ENCODE results near the gene PDE4B.
"Not testable (repeated sequence)": the region's sequence is repeated elsewhere in the genome, so short reads cannot be mapped to it uniquely, and the experiment has no call there.

The PDE4B gene

DNA sequence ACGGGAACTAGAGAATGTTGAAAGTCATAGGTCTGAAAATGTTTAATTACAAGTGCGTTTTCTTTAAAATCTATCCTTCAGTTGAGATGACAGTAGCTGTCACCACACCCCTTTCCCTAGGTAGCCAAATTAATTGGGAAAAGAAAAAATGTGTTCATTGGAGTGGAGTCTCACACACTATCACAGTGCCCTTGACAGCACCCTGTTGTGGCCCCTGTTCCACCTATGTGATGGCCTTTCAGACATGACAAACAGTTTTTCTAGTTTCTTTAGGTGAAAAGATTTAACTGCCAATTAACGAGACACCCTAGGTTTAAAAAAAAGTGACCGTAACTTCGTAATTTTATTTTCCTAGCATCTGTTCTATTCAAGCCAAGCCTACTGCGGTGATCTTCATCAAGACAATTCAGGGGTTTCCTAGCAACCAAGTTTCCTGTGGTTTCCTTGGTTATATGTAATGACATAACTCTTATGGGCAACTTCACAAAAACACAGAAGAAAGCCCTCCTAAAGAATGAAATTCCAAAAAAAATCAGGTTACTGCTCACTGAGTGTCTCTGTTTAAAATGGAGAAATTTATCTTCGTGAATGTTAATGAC, 298.3 kb downstream of the PDE4B start:
- no peak for TF ChIP-seq EZH2 (IDR thresholded peaks at IDR 0.05; ENCODE audit: borderline replicate concordance, low read length)
- TF ChIP-seq, protein P1, sequence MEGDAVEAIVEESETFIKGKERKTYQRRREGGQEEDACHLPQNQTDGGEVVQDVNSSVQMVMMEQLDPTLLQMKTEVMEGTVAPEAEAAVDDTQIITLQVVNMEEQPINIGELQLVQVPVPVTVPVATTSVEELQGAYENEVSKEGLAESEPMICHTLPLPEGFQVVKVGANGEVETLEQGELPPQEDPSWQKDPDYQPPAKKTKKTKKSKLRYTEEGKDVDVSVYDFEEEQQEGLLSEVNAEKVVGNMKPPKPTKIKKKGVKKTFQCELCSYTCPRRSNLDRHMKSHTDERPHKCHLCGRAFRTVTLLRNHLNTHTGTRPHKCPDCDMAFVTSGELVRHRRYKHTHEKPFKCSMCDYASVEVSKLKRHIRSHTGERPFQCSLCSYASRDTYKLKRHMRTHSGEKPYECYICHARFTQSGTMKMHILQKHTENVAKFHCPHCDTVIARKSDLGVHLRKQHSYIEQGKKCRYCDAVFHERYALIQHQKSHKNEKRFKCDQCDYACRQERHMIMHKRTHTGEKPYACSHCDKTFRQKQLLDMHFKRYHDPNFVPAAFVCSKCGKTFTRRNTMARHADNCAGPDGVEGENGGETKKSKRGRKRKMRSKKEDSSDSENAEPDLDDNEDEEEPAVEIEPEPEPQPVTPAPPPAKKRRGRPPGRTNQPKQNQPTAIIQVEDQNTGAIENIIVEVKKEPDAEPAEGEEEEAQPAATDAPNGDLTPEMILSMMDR (IDR thresholded peaks at IDR 0.05; ENCODE audit: low read length) = no peak
- Histone ChIP-seq H3K9me2 (ENCODE audit: low read depth, low read length) (no peaks in the 10 kb centered on the region), H3K4me3 (ENCODE audit: low read depth, low read length, poor library complexity, severe bottlenecking) (no peak overlapping the region), H3K9me3 (ENCODE audit: low read length) (no peaks in the 10 kb centered on the region), H3F3A (ENCODE audit: insufficient read depth, low read length) (no peaks in the 10 kb centered on the region), H4K20me1 (ENCODE audit: insufficient read depth, low read length) (no peaks in the 10 kb centered on the region), H3K27me3 (ENCODE audit: insufficient read depth, low read length) (no peaks in the 10 kb centered on the region), H3K36me3 (ENCODE audit: insufficient read depth, low read length) (no peaks in the 10 kb centered on the region), H3K4me2 (ENCODE audit: low read length) (peak overlapping the region; percentile 37; the same call in 1 of the 2 replicates), H3K27ac (ENCODE audit: low read depth, low read length, poor library complexity, severe bottlenecking) (peak overlapping the region; percentile 35), H2AFZ (ENCODE audit: low read length) (no peak overlapping the region), H3K9ac (ENCODE audit: low read length) (no peak overlapping the region), H3K79me2 (ENCODE audit: insufficient read depth, low read length) (no peaks in the 10 kb centered on the region), H3K4me1 (ENCODE audit: insufficient read depth, low read length, severe bottlenecking) (peaks cover 13% of the 10 kb centered on the region)

DNA sequence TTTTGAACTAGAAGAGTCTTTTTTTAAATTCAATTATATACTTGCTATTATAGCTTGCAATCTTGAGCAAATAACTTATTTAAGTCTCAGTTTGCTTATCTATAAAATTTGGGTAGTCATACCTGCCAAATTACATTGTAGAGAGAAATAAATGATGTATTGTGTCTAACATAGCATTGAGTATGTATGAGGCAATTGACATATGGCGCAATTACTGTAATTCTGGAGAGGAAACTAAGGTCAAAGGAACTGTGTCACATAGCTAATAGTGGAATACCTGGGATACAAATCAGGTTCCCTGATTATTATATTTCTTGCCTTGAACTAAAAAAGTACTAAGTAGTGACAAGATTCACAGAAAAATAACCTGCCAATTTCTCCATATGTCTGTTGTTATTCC, 302.5 kb downstream of the PDE4B start:
- Histone ChIP-seq H3K9me2 (ENCODE audit: low read depth, low read length) (no peaks in the 10 kb centered on the region), H4K20me1 (ENCODE audit: insufficient read depth, low read length) (no peaks in the 10 kb centered on the region), H3K4me1 (ENCODE audit: insufficient read depth, low read length, severe bottlenecking) (peaks cover 13% of the 10 kb centered on the region), H3K27me3 (ENCODE audit: insufficient read depth, low read length) (no peaks in the 10 kb centered on the region), H2AFZ (ENCODE audit: low read length) (no peak overlapping the region), H3K9me3 (ENCODE audit: low read length) (no peaks in the 10 kb centered on the region), H3F3A (ENCODE audit: insufficient read depth, low read length) (no peaks in the 10 kb centered on the region), H3K4me2 (ENCODE audit: low read length) (no peak overlapping the region), H3K27ac (ENCODE audit: low read depth, low read length, poor library complexity, severe bottlenecking) (no peak overlapping the region), H3K79me2 (ENCODE audit: insufficient read depth, low read length) (no peaks in the 10 kb centered on the region), H3K4me3 (ENCODE audit: low read depth, low read length, poor library complexity, severe bottlenecking) (no peak overlapping the region), H3K9ac (ENCODE audit: low read length) (no peak overlapping the region), H3K36me3 (ENCODE audit: insufficient read depth, low read length) (no peaks in the 10 kb centered on the region)
- TF ChIP-seq, protein P1 (IDR thresholded peaks at IDR 0.05; ENCODE audit: low read length) = no peak
- TF ChIP-seq EZH2 (IDR thresholded peaks at IDR 0.05; ENCODE audit: borderline replicate concordance, low read length) = no peak

DNA sequence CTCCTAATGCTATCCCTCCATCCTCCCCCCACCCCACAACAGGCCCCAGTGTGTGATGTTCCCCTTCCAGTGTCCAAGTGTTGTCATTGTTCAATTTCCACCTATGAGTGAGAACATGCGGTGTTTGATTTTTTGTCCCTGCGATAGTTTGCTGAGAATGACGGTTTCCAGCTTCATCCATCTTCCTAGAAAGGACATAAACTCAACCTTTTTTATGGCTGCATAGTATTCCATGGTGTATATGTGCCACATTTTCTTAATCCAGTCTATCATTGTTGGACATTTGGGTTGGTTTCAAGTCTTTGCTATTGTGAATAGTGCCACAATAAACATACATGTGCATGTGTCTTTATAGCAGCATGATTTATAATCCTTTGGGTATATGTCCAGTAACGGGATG, 308.3 kb downstream of the PDE4B start:
- not testable (repeated sequence) for H3K4me3 ChIP-seq (ENCODE audit: low read depth, low read length, poor library complexity, severe bottlenecking); H3K27ac ChIP-seq (ENCODE audit: low read depth, low read length, poor library complexity, severe bottlenecking); H3K27me3 ChIP-seq (ENCODE audit: insufficient read depth, low read length)

DNA sequence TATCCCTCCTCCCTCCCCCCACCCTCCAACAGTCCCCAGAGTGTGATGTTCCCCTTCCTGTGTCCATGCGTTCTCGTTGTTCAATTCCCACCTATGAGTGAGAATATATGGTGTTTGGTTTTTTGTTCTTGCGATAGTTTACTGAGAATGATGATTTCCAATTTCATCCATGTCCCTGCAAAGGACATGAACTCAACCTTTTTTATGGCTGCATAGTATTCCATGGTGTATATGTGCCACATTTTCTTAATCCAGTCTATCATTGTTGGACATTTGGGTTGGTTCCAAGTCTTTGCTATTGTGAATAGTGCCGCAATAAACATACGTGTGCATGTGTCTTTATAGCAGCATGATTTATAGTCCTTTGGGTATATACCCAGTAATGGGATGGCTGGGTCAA, 311.4 kb downstream of the PDE4B start:
- H3F3A ChIP-seq (ENCODE audit: insufficient read depth, low read length); H3K36me3 ChIP-seq (ENCODE audit: insufficient read depth, low read length); H3K4me3 ChIP-seq (ENCODE audit: low read depth, low read length, poor library complexity, severe bottlenecking); H3K9me2 ChIP-seq (ENCODE audit: low read depth, low read length); H3K9ac ChIP-seq (ENCODE audit: low read length); H3K27me3 ChIP-seq (ENCODE audit: insufficient read depth, low read length); H3K27ac ChIP-seq (ENCODE audit: low read depth, low read length, poor library complexity, severe bottlenecking); H3K4me2 ChIP-seq (ENCODE audit: low read length); H4K20me1 ChIP-seq (ENCODE audit: insufficient read depth, low read length); H2AFZ ChIP-seq (ENCODE audit: low read length); H3K9me3 ChIP-seq (ENCODE audit: low read length); H3K4me1 ChIP-seq (ENCODE audit: insufficient read depth, low read length, severe bottlenecking); H3K79me2 ChIP-seq (ENCODE audit: insufficient read depth, low read length): not testable (repeated sequence)

More for the DNA sequence above, 308.3 kb downstream of the PDE4B start:
- H3K36me3 ChIP-seq (ENCODE audit: insufficient read depth, low read length); H3K4me1 ChIP-seq (ENCODE audit: insufficient read depth, low read length, severe bottlenecking); H3K4me2 ChIP-seq (ENCODE audit: low read length); H3K9me3 ChIP-seq (ENCODE audit: low read length); H2AFZ ChIP-seq (ENCODE audit: low read length); H3K9me2 ChIP-seq (ENCODE audit: low read depth, low read length); H3F3A ChIP-seq (ENCODE audit: insufficient read depth, low read length); H3K9ac ChIP-seq (ENCODE audit: low read length); H4K20me1 ChIP-seq (ENCODE audit: insufficient read depth, low read length); H3K79me2 ChIP-seq (ENCODE audit: insufficient read depth, low read length): not testable (repeated sequence)
